Mucosa of rectum (tissue), 2 donors: ENCODE measurements around the gene SDC4.
A peak's percentile ranks its signal among the peaks of the same experiment; 100 is the strongest.

Source experiments
- H3K27ac ChIP-seq, 2 donors: one replicate each; pipeline ENCODE4 v1.7.0; 2013; ENCODE audit warnings: inconsistent platforms in 2 of 2, low read depth in 2 of 2, low read length in 2 of 2
- H3K27me3 ChIP-seq, 2 donors: one replicate each; pipeline ENCODE4 v1.7.0; 2013; ENCODE audit warnings: low read length in 2 of 2; ENCODE audit not compliant: control insufficient read depth in 2 of 2, insufficient read depth in 2 of 2
- H3K36me3 ChIP-seq, 2 donors: one replicate each; pipeline ENCODE4 v1.7.0; 2013; ENCODE audit warnings: low read length in 2 of 2; ENCODE audit not compliant: control insufficient read depth in 2 of 2, insufficient read depth in 2 of 2
- H3K4me1 ChIP-seq, 2 donors: one replicate each; pipeline ENCODE4 v1.7.0; 2013; ENCODE audit warnings: low read length in 2 of 2, mild to moderate bottlenecking in 1 of 2; ENCODE audit not compliant: control insufficient read depth in 2 of 2, insufficient read depth in 2 of 2
- H3K4me3 ChIP-seq, 2 donors: one replicate each; pipeline ENCODE4 v1.7.0; 2013; ENCODE audit warnings: low read length in 2 of 2
- H3K9ac ChIP-seq, 2 donors: one replicate each; pipeline ENCODE4 v1.7.0; 2013; ENCODE audit warnings: low read length in 2 of 2, low read depth in 1 of 2, mild to moderate bottlenecking in 1 of 2
- H3K9me3 ChIP-seq, 2 donors: one replicate each; pipeline ENCODE4 v1.7.0; 2013; ENCODE audit warnings: low read length in 2 of 2; ENCODE audit not compliant: control insufficient read depth in 2 of 2
- donor health status: healthy.
- donor health status: Normal muscosa, but diverticular disease.

Gene SDC4

DNA sequence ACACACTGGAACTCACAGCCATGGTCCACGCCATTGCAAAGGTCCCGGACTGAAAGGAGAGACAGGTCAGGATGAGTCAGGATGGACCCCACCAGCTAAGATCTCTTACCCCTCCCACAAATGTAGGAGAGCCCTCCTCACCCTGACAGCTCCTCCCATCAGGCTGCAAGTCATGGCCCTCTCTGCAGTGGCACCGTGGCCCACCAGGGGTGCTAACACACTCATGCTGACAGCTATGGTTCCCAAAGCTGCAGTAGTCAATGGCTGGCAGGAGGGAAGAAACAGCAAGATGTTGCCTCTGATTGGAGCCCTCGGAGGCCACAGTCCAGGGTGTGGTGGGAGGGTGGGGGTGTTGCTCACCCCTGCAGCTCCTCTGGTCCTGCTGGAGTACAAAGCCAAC is 47.3 kb downstream of the SDC4 start:
- Histone ChIP-seq H3K9me3 (no peaks in the 10 kb centered on the region), H3K27ac (no peak overlapping the region), H3K4me3 (no peak overlapping the region), H3K36me3 (no peaks in the 10 kb centered on the region), H3K4me1 (no peaks in the 10 kb centered on the region), H3K27me3 (no peaks in the 10 kb centered on the region), H3K9ac (no peak overlapping the region)

DNA sequence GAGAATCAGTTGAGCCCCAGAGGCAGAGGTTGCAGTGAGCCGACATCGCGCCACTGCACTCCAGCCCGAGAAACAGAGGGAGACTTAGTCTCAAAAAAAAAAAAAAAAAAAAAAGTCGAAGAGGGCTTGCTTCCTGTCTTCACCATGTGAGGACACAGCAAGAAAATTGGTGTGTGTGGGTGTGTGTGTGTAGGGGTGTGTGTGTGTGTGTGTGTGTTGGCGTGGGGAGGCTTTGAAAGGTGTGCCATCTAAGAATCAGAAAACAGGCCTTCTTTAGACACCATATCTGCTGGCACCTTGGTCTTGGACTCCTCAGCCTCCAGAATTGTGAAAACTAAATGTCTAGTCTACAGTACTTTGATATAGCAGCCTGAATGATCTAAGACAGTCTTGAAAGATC is 48.4 kb downstream of the SDC4 start:
- Histone ChIP-seq H3K9ac (no peak overlapping the region), H3K36me3 (no peaks in the 10 kb centered on the region), H3K4me1 (no peaks in the 10 kb centered on the region), H3K27me3 (no peaks in the 10 kb centered on the region), H3K9me3 (no peaks in the 10 kb centered on the region), H3K27ac (no peak overlapping the region), H3K4me3 (no peak overlapping the region)

DNA sequence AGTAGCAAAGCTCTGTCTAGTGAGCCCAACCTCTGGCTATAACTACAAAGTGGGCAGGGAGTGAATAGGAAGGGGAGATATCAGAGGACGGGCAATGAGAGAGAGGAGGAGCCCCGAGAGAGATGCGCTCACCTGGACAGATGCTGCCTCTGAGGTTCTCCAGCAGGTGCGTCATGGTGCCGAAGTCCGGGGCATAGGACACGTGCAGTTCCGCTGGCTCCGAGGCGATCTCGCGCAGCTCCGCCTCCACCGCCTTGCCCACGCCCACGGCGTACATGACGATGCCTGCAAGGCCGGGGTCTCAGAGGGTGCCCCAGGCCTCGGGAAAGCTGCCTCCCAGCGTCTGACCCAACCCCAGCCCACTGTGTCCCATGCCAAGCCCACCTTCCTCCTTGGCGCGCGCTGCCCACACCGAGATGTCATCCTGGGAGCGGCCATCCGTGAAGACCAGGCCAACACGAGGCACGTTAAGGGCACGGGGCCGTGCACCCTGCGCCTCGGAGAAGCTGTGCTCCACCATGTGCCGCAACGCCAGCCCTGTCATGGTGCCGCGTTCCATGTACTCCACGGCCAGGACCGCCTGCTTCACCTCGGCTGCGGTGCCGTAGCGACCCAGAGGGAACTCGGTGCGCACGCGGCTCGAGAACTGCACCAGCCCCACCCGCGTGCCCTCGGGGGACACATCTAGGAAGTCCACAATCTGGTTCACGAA is 50.3 kb downstream of the SDC4 start:
- no peak overlapping the region for H3K4me3 ChIP-seq
- no peaks in the 10 kb centered on the region for H3K9me3 ChIP-seq

DNA sequence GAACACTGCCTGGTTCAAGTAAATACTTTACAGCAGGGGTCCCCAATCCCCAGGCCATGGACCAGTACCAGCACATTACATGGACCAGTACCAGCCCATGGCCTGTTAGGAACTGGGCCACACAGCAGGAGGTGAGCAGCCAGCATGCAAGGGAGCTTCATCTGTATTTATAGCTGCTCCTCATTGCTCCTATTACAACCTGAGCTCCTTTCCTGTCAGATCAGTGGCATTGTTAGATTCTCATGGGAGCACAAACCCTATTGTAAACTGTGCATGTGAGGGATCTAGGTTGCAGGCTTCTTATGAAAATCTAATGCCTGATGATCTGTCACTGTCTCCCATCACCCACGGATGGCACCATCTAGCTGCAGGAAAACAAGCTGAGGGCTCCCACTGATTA is 53.6 kb downstream of the SDC4 start:
- peaks cover 2 to 4% of the 10 kb centered on the region in 2 donors for H3K27me3 ChIP-seq
- H3K9ac ChIP-seq, result no peak overlapping the region
- no peaks in the 10 kb centered on the region for H3K9me3 ChIP-seq
- H3K4me3 ChIP-seq, result no peak overlapping the region
- peaks cover 0 to 5% of the 10 kb centered on the region in 2 donors for H3K4me1 ChIP-seq
- no peak overlapping the region for H3K27ac ChIP-seq
- no peaks in the 10 kb centered on the region for H3K36me3 ChIP-seq

More for the DNA sequence above, 50.3 kb downstream of the SDC4 start:
- peaks cover 0 to 4% of the 10 kb centered on the region in 2 donors for H3K4me1 ChIP-seq
- H3K9ac ChIP-seq, result no peak overlapping the region
- H3K27ac ChIP-seq, result no peak overlapping the region
- peaks cover 0 to 2% of the 10 kb centered on the region in 2 donors for H3K27me3 ChIP-seq
- H3K36me3 ChIP-seq, result no peaks in the 10 kb centered on the region

GRCh38 chr20:45294003-45294368 is 54.2 kb downstream of the SDC4 start:
- no peak overlapping the region for H3K27ac ChIP-seq
- peaks cover 0 to 5% of the 10 kb centered on the region in 2 donors for H3K4me1 ChIP-seq
- H3K9ac ChIP-seq, result no peak overlapping the region
- H3K36me3 ChIP-seq, result no peaks in the 10 kb centered on the region
- no peaks in the 10 kb centered on the region for H3K9me3 ChIP-seq
- H3K27me3 ChIP-seq, result peaks cover 2 to 4% of the 10 kb centered on the region in 2 donors
- H3K4me3 ChIP-seq, result peak overlapping the region in 1 of 2 donors; percentile 68

DNA sequence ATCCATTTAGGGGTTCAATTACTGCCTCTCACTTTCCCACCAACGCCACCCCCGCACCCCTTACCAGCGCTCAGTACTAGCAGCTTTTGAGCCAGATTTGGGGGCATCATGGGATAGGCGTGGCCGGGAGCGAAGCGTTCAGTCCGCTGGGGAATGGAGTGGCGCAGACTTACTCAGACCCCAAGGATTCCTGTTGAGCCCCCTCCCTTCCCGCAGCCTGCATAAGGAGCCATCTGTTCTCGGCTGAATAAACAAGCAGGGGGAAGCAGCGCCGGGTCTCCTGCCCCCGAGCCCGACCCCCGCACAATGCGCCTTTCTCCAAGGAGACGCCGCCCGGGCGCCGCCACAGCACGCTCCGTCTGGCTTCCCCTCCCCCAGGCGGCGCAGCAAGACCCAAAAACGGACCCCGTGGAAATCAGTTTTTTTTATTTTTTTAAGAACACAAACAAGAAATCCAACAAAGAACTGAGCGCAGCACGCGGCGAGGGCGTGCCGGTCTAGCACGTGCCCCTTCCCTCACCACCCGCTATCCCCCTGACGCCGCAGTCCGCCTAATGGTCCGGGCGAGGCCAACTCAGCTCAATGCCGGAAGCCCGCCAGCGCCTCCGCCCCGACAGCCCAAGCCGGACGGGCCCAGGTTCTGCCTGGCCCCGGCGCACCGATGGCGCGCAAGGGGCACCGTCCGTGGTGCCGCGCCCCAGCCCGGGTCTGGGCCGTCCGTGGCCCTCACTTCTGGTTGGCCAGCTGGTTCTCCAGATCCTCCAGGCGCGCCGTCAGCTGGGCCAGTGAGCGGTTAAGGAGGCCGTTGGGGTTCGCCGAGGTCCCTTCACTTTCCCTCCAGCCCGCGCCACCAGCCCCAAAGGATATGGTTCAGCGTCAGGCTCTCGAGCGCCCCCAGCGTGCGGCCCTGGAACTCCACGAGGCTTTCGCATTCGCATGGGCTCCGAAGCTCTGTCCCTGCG is 54.9 kb downstream of the SDC4 start:
- peak overlapping the region in 1 of 2 donors; percentile 69 for H3K9ac ChIP-seq
- no peak overlapping the region for H3K27ac ChIP-seq
- peaks cover 2 to 4% of the 10 kb centered on the region in 2 donors for H3K27me3 ChIP-seq
- H3K4me1 ChIP-seq, result peaks cover 0 to 5% of the 10 kb centered on the region in 2 donors
- peak overlapping the region; percentile 68 to 69 for H3K4me3 ChIP-seq
- no peaks in the 10 kb centered on the region for H3K9me3 ChIP-seq
- no peaks in the 10 kb centered on the region for H3K36me3 ChIP-seq

DNA sequence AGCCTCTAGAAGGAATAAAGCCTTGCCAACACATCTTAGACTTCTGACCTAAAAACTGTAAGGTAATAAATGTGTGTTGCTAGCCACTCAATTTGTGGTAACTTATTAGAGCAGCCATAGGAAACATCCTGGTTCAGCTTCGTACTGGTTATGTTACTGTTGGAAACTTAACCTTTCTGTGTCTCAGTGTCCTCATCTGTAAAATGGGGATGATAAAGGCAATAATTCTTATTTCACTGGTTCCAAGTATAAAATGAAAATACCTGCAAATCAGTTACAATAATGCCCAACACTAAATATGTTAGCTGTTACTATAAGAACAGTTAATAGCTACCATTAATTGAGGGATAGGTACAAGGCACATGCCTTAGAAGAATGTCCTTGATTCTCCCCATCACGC is 55.9 kb downstream of the SDC4 start:
- Histone ChIP-seq H3K4me3 (no peak overlapping the region), H3K4me1 (peaks cover 0 to 5% of the 10 kb centered on the region in 2 donors), H3K36me3 (no peaks in the 10 kb centered on the region), H3K9me3 (no peaks in the 10 kb centered on the region), H3K27ac (no peak overlapping the region), H3K27me3 (peaks cover 2 to 4% of the 10 kb centered on the region in 2 donors), H3K9ac (no peak overlapping the region)

GRCh38 chr20:45291526-45291925 is 56.7 kb downstream of the SDC4 start:
- Histone ChIP-seq H3K27me3 (peaks cover 2 to 4% of the 10 kb centered on the region in 2 donors), H3K4me3 (no peak overlapping the region)

DNA sequence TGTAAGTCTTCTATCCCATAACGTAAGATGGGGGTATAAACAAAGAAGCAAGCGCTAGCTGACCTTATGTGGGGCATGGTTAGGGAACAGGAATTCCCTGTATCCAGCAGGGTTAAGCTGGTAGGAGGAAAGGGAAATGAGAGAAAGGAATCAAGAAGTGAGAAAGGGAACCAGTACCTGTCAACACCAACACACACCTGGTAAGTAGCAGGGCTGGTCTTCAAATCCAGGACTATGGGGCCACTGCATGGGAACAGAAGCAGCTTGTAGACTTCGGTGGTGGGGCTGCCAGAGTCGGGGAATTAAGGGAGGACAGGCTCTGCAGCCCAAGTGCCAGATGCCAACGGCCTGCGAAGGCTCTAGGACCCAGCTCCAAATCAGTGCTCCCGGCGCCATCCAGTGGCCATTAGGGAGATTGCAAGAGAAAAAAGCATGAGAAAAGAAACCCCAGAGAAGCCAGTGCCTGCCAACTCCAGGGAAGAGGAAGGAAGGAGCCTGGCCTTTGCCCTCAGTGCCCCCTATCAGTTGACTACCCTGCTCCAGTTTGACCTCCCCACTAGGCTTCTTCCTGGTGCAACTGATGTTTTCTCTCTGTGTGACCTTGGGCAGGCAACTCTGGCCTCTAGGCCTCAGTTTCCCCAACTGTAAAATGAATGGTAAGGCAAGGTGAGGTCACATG is 57.4 kb downstream of the SDC4 start:
- Histone ChIP-seq H3K9me3 (no peaks in the 10 kb centered on the region), H3K27me3 (peaks cover 2 to 4% of the 10 kb centered on the region in 2 donors), H3K36me3 (no peaks in the 10 kb centered on the region), H3K27ac (no peak overlapping the region), H3K4me1 (peaks cover 0 to 5% of the 10 kb centered on the region in 2 donors), H3K4me3 (no peak overlapping the region), H3K9ac (no peak overlapping the region)

More at GRCh38 chr20:45291526-45291925, 56.7 kb downstream of the SDC4 start:
- no peak overlapping the region for H3K9ac ChIP-seq
- no peak overlapping the region for H3K27ac ChIP-seq
- peaks cover 0 to 5% of the 10 kb centered on the region in 2 donors for H3K4me1 ChIP-seq
- H3K9me3 ChIP-seq, result no peaks in the 10 kb centered on the region
- no peaks in the 10 kb centered on the region for H3K36me3 ChIP-seq
